ENCODE measurements around the gene DOCK10. TPM values are rescaled to one million over a fixed set of nuclear protein-coding genes. Genes with fewer than 3 reads are reported as not detected.

DOCK10 gene
- polyA plus RNA-seq, 3 donors = 10.8 to 13.7 (median 10.8) TPM

- no peak for DNase-seq (ENCODE audit: low read depth in 3 of 3, low spot score in 2 of 3)
These were observed 306.0 kb downstream of the DOCK10 start for GRCh38 chr2:224736227-224736626.

- DNase-seq (ENCODE audit: low read depth in 3 of 3, low spot score in 2 of 3) = no peak
These were observed 307.3 kb downstream of the DOCK10 start for GRCh38 chr2:224734949-224735348.

- no peak for DNase-seq (ENCODE audit: low read depth in 3 of 3, low spot score in 2 of 3)
These were observed 310.6 kb downstream of the DOCK10 start for GRCh38 chr2:224731665-224732064.

DNA sequence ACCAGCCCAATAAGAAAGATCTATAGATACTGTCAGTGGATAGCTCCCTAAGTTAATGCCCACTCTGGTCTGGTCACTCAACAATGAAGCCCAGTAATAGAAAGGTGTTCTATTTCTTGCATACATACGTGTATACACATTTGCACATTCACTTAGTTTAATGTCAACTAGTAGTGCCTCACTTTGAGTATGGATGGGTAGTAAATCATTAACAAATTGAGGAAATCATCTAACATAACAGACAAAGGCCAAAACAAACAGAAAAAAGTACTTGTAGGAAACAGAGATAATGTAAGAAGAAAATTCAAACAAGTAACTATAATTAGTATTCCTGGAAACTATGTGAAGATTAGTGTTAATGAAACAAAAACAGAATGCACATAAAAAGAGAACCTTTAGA is 312.8 kb downstream of the DOCK10 start:
- DNase-seq (ENCODE audit: low read depth in 3 of 3, low spot score in 2 of 3) = no peak

DNA sequence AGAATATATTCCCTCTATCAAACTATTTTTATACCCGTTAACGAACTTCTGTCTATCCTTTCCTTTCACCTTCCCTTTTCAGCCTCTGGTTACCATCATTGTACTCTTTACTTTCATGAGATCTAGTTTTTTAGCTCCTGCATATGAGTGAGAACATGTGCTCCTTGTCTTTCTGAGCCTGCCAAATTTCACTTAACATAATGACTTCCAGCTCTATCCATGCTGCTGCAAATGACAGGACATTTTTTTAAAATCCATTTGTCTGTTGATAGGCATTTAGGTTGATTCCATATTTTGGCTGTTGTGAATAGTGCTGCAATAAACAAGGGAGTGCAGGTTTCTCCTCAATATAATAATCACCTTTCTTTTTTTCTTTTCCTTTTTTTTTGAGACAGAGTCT is 317.9 kb downstream of the DOCK10 start:
- no peak for DNase-seq (ENCODE audit: low read depth in 3 of 3, low spot score in 2 of 3)

GRCh38 chr2:224723586-224724217 is 318.6 kb downstream of the DOCK10 start:
- no peak for DNase-seq (ENCODE audit: low read depth in 3 of 3, low spot score in 2 of 3)

DNA sequence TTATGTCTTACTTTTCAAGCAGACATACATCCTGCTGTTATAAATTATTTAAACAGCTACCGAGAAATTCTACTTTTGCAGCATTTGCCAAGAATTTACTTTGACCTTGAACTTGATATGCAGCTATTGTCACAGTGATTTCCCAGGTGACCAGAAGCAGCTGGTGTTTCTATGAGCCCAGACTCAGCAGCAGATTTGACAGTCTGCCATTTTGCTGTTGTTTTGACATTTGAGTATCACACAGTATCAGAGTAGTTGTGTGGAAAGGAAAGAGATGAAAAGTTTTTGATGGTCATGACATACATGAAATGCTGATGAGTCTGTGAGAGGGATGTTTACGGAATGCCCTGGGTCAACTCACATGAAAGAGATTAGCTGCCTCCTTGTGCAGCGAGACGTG is 319.5 kb downstream of the DOCK10 start:
- no peak for DNase-seq (ENCODE audit: low read depth in 3 of 3, low spot score in 2 of 3)

- DNase-seq (ENCODE audit: low read depth in 3 of 3, low spot score in 2 of 3) = no peak
These were observed 320.0 kb downstream of the DOCK10 start for GRCh38 chr2:224722250-224722649.

- DNase-seq (ENCODE audit: low read depth in 3 of 3, low spot score in 2 of 3) = no peak
These were observed 325.3 kb downstream of the DOCK10 start for GRCh38 chr2:224716921-224717320.

GRCh38 chr2:224716201-224716600 is 326.1 kb downstream of the DOCK10 start, which contains the start of gene CCDC195:
Gene CCDC195 (minus strand): TSS chr2:224716365. CDS start chr2:224716365, 0 bp downstream.
- no peak for DNase-seq (ENCODE audit: low read depth in 3 of 3, low spot score in 2 of 3)
